Neural cell (in vitro differentiated cells): Measurements from ENCODE around the gene CCM2L. TPM values are rescaled to one million over a fixed set of nuclear protein-coding genes. Genes with fewer than 3 reads are reported as not detected.

Source experiments
- H2AFZ ChIP-seq: fragments of 200-600, 300-800 bp; sonication (generic), shearing (Covaris generic); 2 replicates; pipeline ENCODE4 v1.6.0; 2014; ENCODE audit warnings: low read depth, mild to moderate bottlenecking, antibody characterized with exemption, low read length, moderate library complexity
- H3F3A ChIP-seq: fragments of 200-600 bp; shearing (Covaris generic); 2 replicates; pipeline ENCODE4 v1.6.1; 2016; ENCODE audit warnings: mild to moderate bottlenecking, moderate library complexity, mixed read lengths, antibody characterized with exemption, low read length; ENCODE audit not compliant: insufficient read depth, poor library complexity, severe bottlenecking
- H3K27ac ChIP-seq: fragments of 200-600, 300-800 bp; sonication (generic), shearing (Covaris generic); 2 replicates; pipeline ENCODE4 v1.5.1; 2014; ENCODE audit warnings: mild to moderate bottlenecking, low read length, moderate library complexity
- H3K27me3 ChIP-seq: fragments of 300-800, 200-600 bp; sonication (generic), shearing (Covaris generic); 2 replicates; pipeline ENCODE4 v1.6.0; 2014; ENCODE audit warnings: mild to moderate bottlenecking, low read depth, low read length, moderate library complexity; ENCODE audit not compliant: insufficient read depth
- H3K36me3 ChIP-seq: fragments of 300-800, 200-600 bp; sonication (generic), shearing (Covaris generic); 2 replicates; pipeline ENCODE4 v1.5.1; 2014; ENCODE audit warnings: mild to moderate bottlenecking, antibody characterized with exemption, low read length, moderate library complexity; ENCODE audit not compliant: insufficient read depth
- H3K4me2 ChIP-seq: fragments of 300-800, 200-600 bp; sonication (generic), shearing (Covaris generic); 2 replicates; pipeline ENCODE4 v1.6.0; 2014; ENCODE audit warnings: mild to moderate bottlenecking, low read length
- H3K4me3 ChIP-seq: fragments of 300-800, 200-600 bp; sonication (generic), shearing (Covaris generic); 2 replicates; pipeline ENCODE4 v1.5.1; 2014; ENCODE audit warnings: mild to moderate bottlenecking, low read length, moderate library complexity
- H3K79me2 ChIP-seq: fragments of 200-600 bp; shearing (Covaris generic); replicated peaks from 2 replicates; pipeline ENCODE4 v1.6.0; 2014; ENCODE audit warnings: mild to moderate bottlenecking, low read length, moderate library complexity; ENCODE audit not compliant: insufficient read depth
- H3K9ac ChIP-seq: fragments of 300-800, 200-600 bp; sonication (generic), shearing (Covaris generic); 2 replicates; pipeline ENCODE4 v1.6.1; 2016; ENCODE audit warnings: mild to moderate bottlenecking, low read length, mixed read lengths
- H3K9me2 ChIP-seq: fragments of 200-600 bp; shearing (Covaris generic); 2 replicates; pipeline ENCODE4 v1.6.1; 2016; ENCODE audit warnings: mild to moderate bottlenecking, low read length, mixed read lengths; ENCODE audit not compliant: insufficient read depth
- H3K9me3 ChIP-seq: fragments of 200-600, 300-800 bp; sonication (generic), shearing (Covaris generic); 2 replicates; pipeline ENCODE4 v1.6.1; 2016; ENCODE audit warnings: mild to moderate bottlenecking, mixed run types, low read length, moderate library complexity, mixed read lengths
- H4K20me1 ChIP-seq: fragments of 200-600 bp; shearing (Covaris generic); 2 replicates; pipeline ENCODE4 v1.6.1; 2016; ENCODE audit warnings: mild to moderate bottlenecking, mixed run types; ENCODE audit not compliant: insufficient read depth
- CTCF ChIP-seq: fragments of 450-650 bp; IDR thresholded peaks from 2 replicates; pipeline ENCODE4 v1.5.1; 2014; ENCODE audit warnings: antibody characterized with exemption, mild to moderate bottlenecking, moderate library complexity; ENCODE audit not compliant: poor library complexity, severe bottlenecking
- EP300 ChIP-seq: fragments of 450-650 bp; conservative IDR thresholded peaks from 2 replicates; pipeline ENCODE4 v1.6.1; 2014; ENCODE audit warnings: antibody characterized with exemption, mild to moderate bottlenecking, moderate library complexity; ENCODE audit not compliant: poor library complexity, severe bottlenecking
- MXI1 ChIP-seq: fragments of 450-650 bp; conservative IDR thresholded peaks from 2 replicates; pipeline ENCODE4 v1.6.1; 2014; ENCODE audit warnings: antibody characterized with exemption, mild to moderate bottlenecking; ENCODE audit not compliant: poor library complexity, severe bottlenecking
- POLR2AphosphoS5 ChIP-seq: IDR thresholded peaks from 2 replicates; pipeline ENCODE4 v1.6.1; 2012
- RAD21 ChIP-seq: fragments of 450-650 bp; conservative IDR thresholded peaks from 2 replicates; pipeline ENCODE4 v1.6.1; 2014; ENCODE audit warnings: antibody characterized with exemption, mild to moderate bottlenecking, moderate library complexity
- REST ChIP-seq: IDR thresholded peaks from 2 replicates; pipeline ENCODE4 v1.6.1; 2012; ENCODE audit warnings: borderline replicate concordance
- SMC3 ChIP-seq: fragments of 450-650 bp; conservative IDR thresholded peaks from 2 replicates; pipeline ENCODE4 v1.6.1; 2014; ENCODE audit warnings: antibody characterized with exemption, mild to moderate bottlenecking, moderate library complexity; ENCODE audit not compliant: poor library complexity
- TAF1 ChIP-seq: IDR thresholded peaks from 2 replicates; pipeline ENCODE4 v1.6.1; 2012; ENCODE audit warnings: low read depth
- polyA plus RNA-seq: library from polyadenylated mRNA; depleted of rRNA; stranded (reverse); fragments of >200 nt; gene quantifications from 2 replicates; pipeline ENCODE4 v1.2.3, GENCODE V29; 2014

The CCM2L gene
- polyA plus RNA-seq, 1 donor from 2014 or later = 3.0 TPM

GRCh38 chr20:32069711-32070110 lies 59.5 kb downstream of the CCM2L start:
- Histone ChIP-seq H3K9me2 (no peaks in the 10 kb centered on the region), H3K4me2 (no peak overlapping the region), H3F3A (no peaks in the 10 kb centered on the region), H3K4me3 (no peak overlapping the region), H3K9ac (no peak overlapping the region), H3K36me3 (no peaks in the 10 kb centered on the region), H4K20me1 (no peaks in the 10 kb centered on the region), H3K27ac (no peak overlapping the region), H3K9me3 (no peaks in the 10 kb centered on the region), H2AFZ (no peak overlapping the region), H3K27me3 (peaks cover 12% of the 10 kb centered on the region), H3K79me2 (no peaks in the 10 kb centered on the region)
- TF ChIP-seq REST (no peak), TAF1 (no peak), CTCF (no peak), SMC3 (no peak), MXI1 (no peak), EP300 (no peak), POLR2AphosphoS5 (no peak)

- H3K79me2 ChIP-seq = no peaks in the 10 kb centered on the region
- H2AFZ ChIP-seq = no peak overlapping the region
- no peak overlapping the region for H3K27ac ChIP-seq
- H3K27me3 ChIP-seq = peaks cover 12% of the 10 kb centered on the region
- no peak overlapping the region for H3K9ac ChIP-seq
- H3K4me2 ChIP-seq = no peak overlapping the region
- no peaks in the 10 kb centered on the region for H3K9me2 ChIP-seq
- no peaks in the 10 kb centered on the region for H4K20me1 ChIP-seq
- H3K36me3 ChIP-seq = no peaks in the 10 kb centered on the region
- H3K9me3 ChIP-seq = no peaks in the 10 kb centered on the region
- H3F3A ChIP-seq = no peaks in the 10 kb centered on the region
- TF ChIP-seq MXI1 (no peak), CTCF (no peak), POLR2AphosphoS5 (no peak), REST (no peak), RAD21 (no peak), EP300 (no peak), SMC3 (no peak), TAF1 (no peak)
- H3K4me3 ChIP-seq = no peak overlapping the region
Measured at GRCh38 chr20:32070282-32070681, 60.0 kb downstream of the CCM2L start.
